GM21576 (cell line): ENCODE measurements around the gene MYL10.

Experiments
- ATAC-seq: cut with Tn5 transposase; IDR thresholded peaks from one replicate; pipeline ENCODE4 v1.9.1; 2021; ENCODE audit warnings: mild to moderate bottlenecking, moderate library complexity; ENCODE audit not compliant: unreplicated experiment

The MYL10 gene

GRCh38 chr7:101598986-101599771, 29.9 kb downstream of the MYL10 start:
- no peak for ATAC-seq

GRCh38 chr7:101598422-101598985, 30.6 kb downstream of the MYL10 start:
- ATAC-seq = no peak

- ATAC-seq = no peak
Measured at GRCh38 chr7:101597941-101598340, 31.2 kb downstream of the MYL10 start.

GRCh38 chr7:101596898-101597297, 32.2 kb downstream of the MYL10 start:
- no peak for ATAC-seq

- no peak for ATAC-seq
Measured at GRCh38 chr7:101595766-101596537, 33.1 kb downstream of the MYL10 start.

GRCh38 chr7:101595246-101595645, 33.9 kb downstream of the MYL10 start:
- no peak for ATAC-seq

- ATAC-seq = no peak
Measured at GRCh38 chr7:101594790-101595189, 34.3 kb downstream of the MYL10 start.

- ATAC-seq = no peak
Measured at GRCh38 chr7:101593556-101593955, 35.5 kb downstream of the MYL10 start.

- ATAC-seq = no peak
Measured at GRCh38 chr7:101591504-101591903, 37.6 kb downstream of the MYL10 start.

- no peak for ATAC-seq
Measured at GRCh38 chr7:101590663-101591435, 38.2 kb downstream of the MYL10 start.

- ATAC-seq = no peak
Measured at GRCh38 chr7:101589976-101590662, 39.0 kb downstream of the MYL10 start.

- ATAC-seq = no peak
Measured at GRCh38 chr7:101589052-101589451, 40.0 kb downstream of the MYL10 start.

- no peak for ATAC-seq
Measured at GRCh38 chr7:101588131-101588935, 40.8 kb downstream of the MYL10 start.

GRCh38 chr7:101586906-101587677, 42.0 kb downstream of the MYL10 start:
- ATAC-seq = no peak

GRCh38 chr7:101586078-101586905, 42.8 kb downstream of the MYL10 start:
- ATAC-seq = no peak

- no peak for ATAC-seq
Measured at GRCh38 chr7:101582971-101583370, 46.1 kb downstream of the MYL10 start.

- ATAC-seq = no peak
Measured at GRCh38 chr7:101581891-101582290, 47.2 kb downstream of the MYL10 start.

- no peak for ATAC-seq
Measured at GRCh38 chr7:101580596-101580995, 48.5 kb downstream of the MYL10 start.
